Panc1 (cell line): ENCODE measurements around the gene MGMT. TPM values are rescaled to one million over a fixed set of nuclear protein-coding genes. Genes with fewer than 3 reads are reported as not detected.
A peak's percentile ranks its signal among the peaks of the same experiment; 100 is the strongest.

Experiments used
- ATAC-seq: fragments of 200-7000 bp; cut with Tn5 transposase; 2 replicates; pipeline ENCODE4 v1.9.1; 2020; ENCODE audit warnings: mild to moderate bottlenecking, moderate library complexity
- BruUV-seq: library from RNA; stranded (reverse); fragments of 400-500 nt; replicated peaks from 2 replicates; lab custom pipeline; 2021; lab: Mats Ljungman, UMichigan
- CTCF ChIA-PET: fragments of 300-600 bp; sonication (Branson Sonifier 250); formaldehyde crosslinking; loops from one replicate; lab custom pipeline; 2022; ENCODE audit warnings: antibody characterized with exemption; lab: Charles Lee
- POLR2A ChIA-PET: fragments of 300-600 bp; sonication (Branson Sonifier 250); formaldehyde crosslinking; loops from one replicate; lab custom pipeline; 2022; ENCODE audit warnings: antibody characterized with exemption; lab: Charles Lee
- DNase-seq: peaks from one replicate; pipeline ENCODE4 v3.0.0-alpha.2; 2010; ENCODE audit warnings: low read depth, low spot score
- H3K27ac ChIP-seq: 2 replicates; pipeline ENCODE4 v1.5.1; 2011; ENCODE audit warnings: mild to moderate bottlenecking, low read length, inconsistent platforms
- H3K27me3 ChIP-seq: fragments of 200-500 bp; sonication (Bioruptor generic); 2 replicates; pipeline ENCODE4 v1.6.0; 2014; ENCODE audit warnings: low read length, inconsistent platforms; ENCODE audit not compliant: control insufficient read depth, insufficient read depth
- H3K36me3 ChIP-seq: fragments of 200-500 bp; sonication (Bioruptor generic); 2 replicates; pipeline ENCODE4 v1.5.1; 2014; ENCODE audit warnings: inconsistent platforms, mild to moderate bottlenecking, low read length, moderate library complexity; ENCODE audit not compliant: control insufficient read depth, insufficient read depth
- H3K4me1 ChIP-seq: 2 replicates; pipeline ENCODE4 v1.5.1; 2011; ENCODE audit warnings: inconsistent platforms, mild to moderate bottlenecking, low read length, moderate library complexity; ENCODE audit not compliant: control insufficient read depth, insufficient read depth
- H3K4me3 ChIP-seq, 2 experiments: 2 replicates each; pipeline ENCODE4 v1.5.1; 2011 to 2012; ENCODE audit warnings: low read depth in 2 of 2, low read length in 2 of 2, mild to moderate bottlenecking in 2 of 2, inconsistent platforms in 1 of 2, moderate library complexity in 1 of 2
- H3K9me3 ChIP-seq: fragments of 200-500 bp; sonication (Bioruptor generic); 2 replicates; pipeline ENCODE4 v1.5.1; 2014; ENCODE audit warnings: low read depth, mild to moderate bottlenecking, inconsistent platforms, low read length, moderate library complexity; ENCODE audit not compliant: control insufficient read depth, insufficient read depth
- POLR2AphosphoS5 ChIP-seq: IDR thresholded peaks from 2 replicates; pipeline ENCODE4 v1.6.1; 2012; ENCODE audit warnings: mild to moderate bottlenecking, low read depth, low read length, moderate library complexity
- SIN3A ChIP-seq: IDR thresholded peaks from 2 replicates; pipeline ENCODE4 v1.6.1; 2012; ENCODE audit warnings: low read depth, mild to moderate bottlenecking, low read length, moderate library complexity, borderline replicate concordance; ENCODE audit not compliant: insufficient read depth
- TCF7L2 ChIP-seq: IDR thresholded peaks from 2 replicates; pipeline ENCODE4 v1.6.1; 2011; ENCODE audit warnings: mild to moderate bottlenecking, low read depth, low read length, inconsistent platforms
- in situ Hi-C: cut with HindIII; loops from 2 replicates; pipeline ENCODE4 v1.10.0; 2016; ENCODE audit warnings: low sequenced_read_pairs, low pct_unique_long_range_greater_than_20kb
- intact Hi-C: fragments of 100-400 bp; cut with micrococcal nuclease; formaldehyde crosslinking; loops from one replicate; pipeline ENCODE4 v1.10.0; 2022; ENCODE audit not compliant: unreplicated experiment
- total RNA-seq: library from RNA; stranded (reverse); gene quantifications from one replicate; pipeline ENCODE4 v1.2.1, GENCODE V29; 2021; ENCODE audit not compliant: unreplicated experiment
- TF ChIP-seq, protein P1 (sequence below), 2 experiments: IDR thresholded peaks; 2 replicates each; pipeline ENCODE4 v1.6.1; 2011 to 2012; ENCODE audit warnings: low read depth in 2 of 2, control low read depth in 1 of 2, low read length in 1 of 2, mild to moderate bottlenecking in 1 of 2, moderate library complexity in 1 of 2; ENCODE audit not compliant: insufficient read depth in 1 of 2
- TF ChIP-seq, protein P2 (sequence below): fragments of 450-650 bp; IDR thresholded peaks from 2 replicates; pipeline ENCODE4 v1.5.1; 2017; ENCODE audit warnings: mild to moderate bottlenecking

The MGMT gene
- total RNA-seq, 1 experiment from 2014 or later = 27.3 TPM

DNA sequence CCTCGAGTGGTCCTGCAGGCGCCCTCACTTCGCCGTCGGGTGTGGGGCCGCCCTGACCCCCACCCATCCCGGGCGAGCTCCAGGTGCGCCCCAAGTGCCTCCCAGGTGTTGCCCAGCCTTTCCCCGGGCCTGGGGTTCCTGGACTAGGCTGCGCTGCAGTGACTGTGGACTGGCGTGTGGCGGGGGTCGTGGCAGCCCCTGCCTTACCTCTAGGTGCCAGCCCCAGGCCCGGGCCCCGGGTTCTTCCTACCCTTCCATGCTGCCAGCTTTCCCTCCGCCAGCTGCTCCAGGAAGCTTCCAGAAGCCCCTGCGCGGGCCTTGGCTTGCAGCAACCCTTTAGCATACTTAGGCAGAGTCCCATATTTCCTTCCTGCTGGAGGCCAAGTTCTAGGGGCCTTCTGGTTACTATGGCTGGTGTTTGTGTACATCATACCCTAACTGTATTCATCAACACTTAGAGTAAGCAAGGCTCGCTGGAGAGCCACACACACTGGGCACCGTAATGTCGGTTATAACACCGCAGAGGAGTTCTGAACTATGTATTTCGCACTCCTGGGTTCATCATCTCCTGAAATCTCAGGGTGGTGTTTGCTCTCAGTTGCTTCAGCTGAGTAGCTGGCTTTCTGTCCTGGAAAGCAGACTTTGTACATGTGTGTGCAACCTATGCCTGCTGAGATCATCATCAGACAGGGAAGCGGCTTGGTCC lies 471 bp downstream of the MGMT start:
- ChIA-PET POLR2A (interaction anchor here (0.7 kb wide), 1 partner anchor 144 kb away, joined by 15 read pairs; no protein-coding TSS in a partner anchor), CTCF (interaction anchor here (0.7 kb wide), 1 partner anchor 815 kb away, joined by 10 read pairs; no protein-coding TSS in a partner anchor)
- TF ChIP-seq, protein P1, sequence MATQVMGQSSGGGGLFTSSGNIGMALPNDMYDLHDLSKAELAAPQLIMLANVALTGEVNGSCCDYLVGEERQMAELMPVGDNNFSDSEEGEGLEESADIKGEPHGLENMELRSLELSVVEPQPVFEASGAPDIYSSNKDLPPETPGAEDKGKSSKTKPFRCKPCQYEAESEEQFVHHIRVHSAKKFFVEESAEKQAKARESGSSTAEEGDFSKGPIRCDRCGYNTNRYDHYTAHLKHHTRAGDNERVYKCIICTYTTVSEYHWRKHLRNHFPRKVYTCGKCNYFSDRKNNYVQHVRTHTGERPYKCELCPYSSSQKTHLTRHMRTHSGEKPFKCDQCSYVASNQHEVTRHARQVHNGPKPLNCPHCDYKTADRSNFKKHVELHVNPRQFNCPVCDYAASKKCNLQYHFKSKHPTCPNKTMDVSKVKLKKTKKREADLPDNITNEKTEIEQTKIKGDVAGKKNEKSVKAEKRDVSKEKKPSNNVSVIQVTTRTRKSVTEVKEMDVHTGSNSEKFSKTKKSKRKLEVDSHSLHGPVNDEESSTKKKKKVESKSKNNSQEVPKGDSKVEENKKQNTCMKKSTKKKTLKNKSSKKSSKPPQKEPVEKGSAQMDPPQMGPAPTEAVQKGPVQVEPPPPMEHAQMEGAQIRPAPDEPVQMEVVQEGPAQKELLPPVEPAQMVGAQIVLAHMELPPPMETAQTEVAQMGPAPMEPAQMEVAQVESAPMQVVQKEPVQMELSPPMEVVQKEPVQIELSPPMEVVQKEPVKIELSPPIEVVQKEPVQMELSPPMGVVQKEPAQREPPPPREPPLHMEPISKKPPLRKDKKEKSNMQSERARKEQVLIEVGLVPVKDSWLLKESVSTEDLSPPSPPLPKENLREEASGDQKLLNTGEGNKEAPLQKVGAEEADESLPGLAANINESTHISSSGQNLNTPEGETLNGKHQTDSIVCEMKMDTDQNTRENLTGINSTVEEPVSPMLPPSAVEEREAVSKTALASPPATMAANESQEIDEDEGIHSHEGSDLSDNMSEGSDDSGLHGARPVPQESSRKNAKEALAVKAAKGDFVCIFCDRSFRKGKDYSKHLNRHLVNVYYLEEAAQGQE (IDR thresholded peaks at IDR 0.05; ENCODE audit: insufficient read depth in 1 of 2, low read depth in 2 of 2, low read length in 1 of 2) = no peak
- H3K4me3 ChIP-seq = peak overlapping the region; percentile 76 to 81
- H3K36me3 ChIP-seq = no peaks in the 10 kb centered on the region
- H3K4me1 ChIP-seq = peaks cover 6% of the 10 kb centered on the region
- ATAC-seq (peak; percentile 13), DNase-seq (no peak)
- no peaks in the 10 kb centered on the region for H3K27me3 ChIP-seq
- intact Hi-C loops (loop anchor here (10.0 kb wide), 1 partner anchor 497 kb away; the partner anchor contains the start of gene EBF3), in situ Hi-C loops (no loop called here)
- H3K27ac ChIP-seq = peak overlapping the region; percentile 83
- no peaks in the 10 kb centered on the region for H3K9me3 ChIP-seq
- no TSS peak for BruUV-seq

DNA sequence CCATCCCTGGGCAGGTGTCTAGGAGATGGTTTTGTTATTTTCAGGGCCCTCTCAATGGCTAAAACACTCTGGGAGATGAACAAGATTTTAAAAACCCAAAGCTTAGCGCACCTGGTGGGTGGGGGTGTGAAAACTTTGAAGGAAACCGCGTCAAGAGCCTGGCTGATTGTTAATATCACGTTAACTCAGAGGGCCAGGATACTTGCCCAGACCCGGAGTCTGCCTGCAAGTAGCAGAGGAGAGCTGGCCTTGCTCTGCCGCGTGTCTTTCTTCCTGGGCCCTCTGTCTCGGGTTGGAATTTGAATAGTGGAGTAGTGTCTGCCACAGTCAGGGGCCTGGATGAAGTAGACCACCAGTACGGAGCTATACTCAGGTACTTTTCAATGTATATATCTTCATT lies 1.1 kb downstream of the MGMT start:
- Histone ChIP-seq H3K36me3 (no peaks in the 10 kb centered on the region), H3K27me3 (no peaks in the 10 kb centered on the region), H3K27ac (no peak overlapping the region; the same call in 1 of the 2 replicates), H3K9me3 (no peaks in the 10 kb centered on the region), H3K4me3 (no peak overlapping the region), H3K4me1 (peaks cover 6% of the 10 kb centered on the region)
- DNase-seq = no peak
- in situ Hi-C loops (no loop called here), intact Hi-C loops (loop anchor here (10.0 kb wide), 1 partner anchor 497 kb away; the partner anchor contains the start of gene EBF3)
- TSS peak; percentile 61 for BruUV-seq
- ChIA-PET CTCF (no interaction called here), POLR2A (no interaction called here)
- no peak for TF ChIP-seq POLR2AphosphoS5
- TF ChIP-seq, protein P1 (IDR thresholded peaks at IDR 0.05; ENCODE audit: insufficient read depth in 1 of 2, low read depth in 2 of 2, low read length in 1 of 2) = no peak
- TF ChIP-seq SIN3A = no peak
- TF ChIP-seq, protein P2, sequence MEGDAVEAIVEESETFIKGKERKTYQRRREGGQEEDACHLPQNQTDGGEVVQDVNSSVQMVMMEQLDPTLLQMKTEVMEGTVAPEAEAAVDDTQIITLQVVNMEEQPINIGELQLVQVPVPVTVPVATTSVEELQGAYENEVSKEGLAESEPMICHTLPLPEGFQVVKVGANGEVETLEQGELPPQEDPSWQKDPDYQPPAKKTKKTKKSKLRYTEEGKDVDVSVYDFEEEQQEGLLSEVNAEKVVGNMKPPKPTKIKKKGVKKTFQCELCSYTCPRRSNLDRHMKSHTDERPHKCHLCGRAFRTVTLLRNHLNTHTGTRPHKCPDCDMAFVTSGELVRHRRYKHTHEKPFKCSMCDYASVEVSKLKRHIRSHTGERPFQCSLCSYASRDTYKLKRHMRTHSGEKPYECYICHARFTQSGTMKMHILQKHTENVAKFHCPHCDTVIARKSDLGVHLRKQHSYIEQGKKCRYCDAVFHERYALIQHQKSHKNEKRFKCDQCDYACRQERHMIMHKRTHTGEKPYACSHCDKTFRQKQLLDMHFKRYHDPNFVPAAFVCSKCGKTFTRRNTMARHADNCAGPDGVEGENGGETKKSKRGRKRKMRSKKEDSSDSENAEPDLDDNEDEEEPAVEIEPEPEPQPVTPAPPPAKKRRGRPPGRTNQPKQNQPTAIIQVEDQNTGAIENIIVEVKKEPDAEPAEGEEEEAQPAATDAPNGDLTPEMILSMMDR = no peak
- no peak for TF ChIP-seq TCF7L2
- ATAC-seq = no peak
